ENCODE results near the gene PPP2R2C. TPM values are rescaled to one million over a fixed set of nuclear protein-coding genes. Genes with fewer than 3 reads are reported as not detected.
A peak's percentile ranks its signal among the peaks of the same experiment; 100 is the strongest.

PPP2R2C gene
- total RNA-seq, 1 experiment from 2014 or later = not detected

DNA sequence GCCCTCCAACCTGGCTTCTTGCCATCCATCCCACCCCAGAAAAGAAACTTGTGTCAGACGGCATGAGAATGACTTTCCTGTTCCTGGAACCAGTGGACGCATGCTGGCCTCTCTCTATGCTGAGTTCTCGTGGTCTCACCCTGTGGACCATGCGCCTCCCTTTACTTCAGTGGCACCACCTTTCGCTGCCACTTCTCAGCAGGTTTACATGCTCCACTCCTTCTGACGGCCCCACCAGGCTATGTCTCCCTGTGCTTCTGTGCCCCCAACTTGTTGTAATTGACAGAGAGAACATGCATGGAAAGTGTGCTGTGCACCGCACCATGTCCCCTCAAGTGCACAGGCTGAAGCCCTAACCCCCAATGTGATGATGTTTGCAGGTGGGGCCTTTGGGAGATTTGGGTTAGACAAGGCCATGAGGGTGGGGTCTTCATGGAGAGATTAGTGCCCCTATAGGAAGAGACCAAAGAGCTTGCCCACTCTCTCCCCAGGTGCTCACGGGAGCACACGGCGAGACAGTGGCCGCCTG is 3.1 kb upstream of the PPP2R2C start:
- no peaks in the 10 kb centered on the region for H3K36me3 ChIP-seq (ENCODE audit: insufficient read depth, low read length, poor library complexity, severe bottlenecking)
- no TSS peak for BruUV-seq (replicated peaks)
- ChIA-PET CTCF (interaction anchor here (0.6 kb wide), 1 partner anchor 83 kb away, joined by 3 read pairs; no protein-coding TSS in a partner anchor), POLR2A (ENCODE audit: low non-redundant PET) (no interaction called here)
- TF ChIP-seq, protein P1, sequence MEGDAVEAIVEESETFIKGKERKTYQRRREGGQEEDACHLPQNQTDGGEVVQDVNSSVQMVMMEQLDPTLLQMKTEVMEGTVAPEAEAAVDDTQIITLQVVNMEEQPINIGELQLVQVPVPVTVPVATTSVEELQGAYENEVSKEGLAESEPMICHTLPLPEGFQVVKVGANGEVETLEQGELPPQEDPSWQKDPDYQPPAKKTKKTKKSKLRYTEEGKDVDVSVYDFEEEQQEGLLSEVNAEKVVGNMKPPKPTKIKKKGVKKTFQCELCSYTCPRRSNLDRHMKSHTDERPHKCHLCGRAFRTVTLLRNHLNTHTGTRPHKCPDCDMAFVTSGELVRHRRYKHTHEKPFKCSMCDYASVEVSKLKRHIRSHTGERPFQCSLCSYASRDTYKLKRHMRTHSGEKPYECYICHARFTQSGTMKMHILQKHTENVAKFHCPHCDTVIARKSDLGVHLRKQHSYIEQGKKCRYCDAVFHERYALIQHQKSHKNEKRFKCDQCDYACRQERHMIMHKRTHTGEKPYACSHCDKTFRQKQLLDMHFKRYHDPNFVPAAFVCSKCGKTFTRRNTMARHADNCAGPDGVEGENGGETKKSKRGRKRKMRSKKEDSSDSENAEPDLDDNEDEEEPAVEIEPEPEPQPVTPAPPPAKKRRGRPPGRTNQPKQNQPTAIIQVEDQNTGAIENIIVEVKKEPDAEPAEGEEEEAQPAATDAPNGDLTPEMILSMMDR (conservative IDR thresholded peaks at IDR 0.05; ENCODE audit: low read depth, low read length) = no peak
- TF ChIP-seq EZH2 (IDR thresholded peaks at IDR 0.05; ENCODE audit: borderline replicate concordance, low read depth, low read length, poor library complexity, severe bottlenecking) = no peak
- no peaks in the 10 kb centered on the region for H3K9me3 ChIP-seq (ENCODE audit: low read depth, low read length, poor library complexity, severe bottlenecking)
- H3K4me1 ChIP-seq (ENCODE audit: insufficient read depth, low read length, poor library complexity, severe bottlenecking) = no peaks in the 10 kb centered on the region
- peaks cover 58% of the 10 kb centered on the region for H3K27me3 ChIP-seq (replicated peaks; ENCODE audit: insufficient read depth, low read depth, low read length, poor library complexity)
- H3K27ac ChIP-seq (ENCODE audit: low read depth, low read length, poor library complexity, severe bottlenecking) = no peak overlapping the region
- intact Hi-C loops (cut with micrococcal nuclease; ENCODE audit: unreplicated experiment) = no loop called here
- no peak for DNase-seq (ENCODE audit: low spot score)
- H3K4me3 ChIP-seq (ENCODE audit: low read depth, low read length, poor library complexity, severe bottlenecking) = no peak overlapping the region

DNA sequence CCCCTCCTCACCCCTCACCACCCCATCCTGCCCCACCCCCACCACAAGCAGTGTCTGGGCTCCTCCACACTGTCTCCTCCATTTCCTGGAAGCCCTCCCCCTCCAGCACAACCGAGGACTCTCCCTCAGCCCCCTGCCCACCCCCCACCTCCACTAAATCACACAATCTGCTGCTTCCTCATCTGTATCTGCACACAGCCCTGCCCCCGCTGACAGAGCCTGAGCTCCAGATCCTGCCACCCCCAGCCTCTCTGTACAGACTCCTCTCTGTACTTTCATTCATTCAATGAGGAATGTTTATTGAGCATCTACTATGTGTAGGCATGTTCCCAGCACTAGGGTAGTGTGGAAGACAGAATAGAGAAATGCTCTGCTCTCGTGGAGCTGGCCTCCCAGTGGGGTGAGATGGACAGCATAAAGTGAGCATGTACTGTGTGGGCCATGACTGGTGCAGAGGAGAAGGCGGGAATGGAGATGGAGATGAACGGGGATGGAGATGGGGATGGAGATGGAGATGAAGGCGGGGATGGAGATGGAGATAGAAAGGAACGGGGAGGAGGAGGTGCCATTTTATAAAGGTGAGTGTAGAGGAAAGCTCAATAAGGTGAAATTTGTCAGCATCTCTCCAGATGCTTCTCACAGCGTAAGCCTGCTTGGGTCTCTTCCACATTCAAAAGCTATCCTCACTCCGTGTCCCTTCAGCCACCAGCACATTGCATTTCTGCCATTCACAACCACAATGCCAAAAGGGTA is 2.5 kb upstream of the PPP2R2C start:
- Histone ChIP-seq H3K4me3 (ENCODE audit: low read depth, low read length, poor library complexity, severe bottlenecking) (no peak overlapping the region), H3K27ac (ENCODE audit: low read depth, low read length, poor library complexity, severe bottlenecking) (no peak overlapping the region), H3K27me3 (replicated peaks; ENCODE audit: insufficient read depth, low read depth, low read length, poor library complexity) (peaks cover 58% of the 10 kb centered on the region), H3K36me3 (ENCODE audit: insufficient read depth, low read length, poor library complexity, severe bottlenecking) (no peaks in the 10 kb centered on the region), H3K4me1 (ENCODE audit: insufficient read depth, low read length, poor library complexity, severe bottlenecking) (no peaks in the 10 kb centered on the region), H3K9me3 (ENCODE audit: low read depth, low read length, poor library complexity, severe bottlenecking) (no peaks in the 10 kb centered on the region)
- no TSS peak for BruUV-seq (replicated peaks)
- POLR2A ChIA-PET (ENCODE audit: low non-redundant PET) = no interaction called here
- CTCF ChIA-PET = interaction anchor here (0.6 kb wide), 1 partner anchor 83 kb away, joined by 3 read pairs; no protein-coding TSS in a partner anchor
- TF ChIP-seq, protein P1 (conservative IDR thresholded peaks at IDR 0.05; ENCODE audit: low read depth, low read length) = no peak
- TF ChIP-seq EZH2 (IDR thresholded peaks at IDR 0.05; ENCODE audit: borderline replicate concordance, low read depth, low read length, poor library complexity, severe bottlenecking) = no peak
- DNase-seq (ENCODE audit: low spot score) = no peak
- intact Hi-C loops (cut with micrococcal nuclease; ENCODE audit: unreplicated experiment) = no loop called here

DNA sequence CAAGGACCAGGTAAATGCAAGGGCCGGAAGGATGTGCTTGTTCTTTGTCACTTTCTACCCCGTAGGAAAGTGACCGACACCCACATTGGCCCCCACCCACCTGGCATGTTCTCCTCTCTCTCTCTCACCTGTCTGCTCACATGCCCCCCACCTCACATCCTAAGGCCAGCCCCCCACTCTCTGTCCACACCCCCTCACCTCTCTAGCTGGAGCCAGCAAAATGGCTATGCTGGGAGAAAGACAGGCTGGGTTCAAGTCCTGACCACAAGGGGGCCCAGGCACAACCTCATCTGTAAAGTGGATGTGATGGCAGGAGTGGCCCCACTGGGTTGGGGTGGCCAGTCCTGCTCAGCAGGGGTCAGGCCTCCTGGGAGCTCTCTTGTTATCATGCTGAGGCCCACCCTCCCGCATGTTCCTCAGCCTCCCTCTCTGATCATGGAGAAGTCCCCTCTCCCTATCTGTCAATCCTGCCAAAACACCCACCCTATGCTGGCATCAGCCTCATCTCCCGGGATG is 1.7 kb upstream of the PPP2R2C start:
- H3K4me3 ChIP-seq (ENCODE audit: low read depth, low read length, poor library complexity, severe bottlenecking) = no peak overlapping the region
- POLR2A ChIA-PET (ENCODE audit: low non-redundant PET) = no interaction called here
- H3K36me3 ChIP-seq (ENCODE audit: insufficient read depth, low read length, poor library complexity, severe bottlenecking) = no peaks in the 10 kb centered on the region
- no peaks in the 10 kb centered on the region for H3K4me1 ChIP-seq (ENCODE audit: insufficient read depth, low read length, poor library complexity, severe bottlenecking)
- no peak overlapping the region for H3K27ac ChIP-seq (ENCODE audit: low read depth, low read length, poor library complexity, severe bottlenecking)
- intact Hi-C loops (cut with micrococcal nuclease; ENCODE audit: unreplicated experiment) = no loop called here
- H3K9me3 ChIP-seq (ENCODE audit: low read depth, low read length, poor library complexity, severe bottlenecking) = no peaks in the 10 kb centered on the region
- BruUV-seq (replicated peaks) = no TSS peak
- CTCF ChIA-PET = no interaction called here
- TF ChIP-seq, protein P1 (conservative IDR thresholded peaks at IDR 0.05; ENCODE audit: low read depth, low read length) = peak; percentile 37; the same call in 1 of the 2 replicates
- no peak for TF ChIP-seq EZH2 (IDR thresholded peaks at IDR 0.05; ENCODE audit: borderline replicate concordance, low read depth, low read length, poor library complexity, severe bottlenecking)
- H3K27me3 ChIP-seq (replicated peaks; ENCODE audit: insufficient read depth, low read depth, low read length, poor library complexity) = peaks cover 60% of the 10 kb centered on the region
- no peak for DNase-seq (ENCODE audit: low spot score)
